H4 (cell line): ENCODE data around the gene RHOT1. TPM values are rescaled to one million over a fixed set of nuclear protein-coding genes. Genes with fewer than 3 reads are reported as not detected.
"Not testable (repeated sequence)": the region's sequence is repeated elsewhere in the genome, so short reads cannot be mapped to it uniquely, and the experiment has no call there.

ENCODE experiments used
- DNase-seq: peaks from one replicate; pipeline ENCODE4 v3.0.0-alpha.2; 2015; ENCODE audit warnings: low spot score
- total RNA-seq: library from RNA; depleted of rRNA; stranded (reverse); fragments of >200 nt; shearing (Covaris generic); gene quantifications from 2 replicates; pipeline ENCODE4 v1.2.3, GENCODE V29; 2014

Gene RHOT1
- total RNA-seq, 1 experiment from 2014 or later: 36.2 TPM

DNA sequence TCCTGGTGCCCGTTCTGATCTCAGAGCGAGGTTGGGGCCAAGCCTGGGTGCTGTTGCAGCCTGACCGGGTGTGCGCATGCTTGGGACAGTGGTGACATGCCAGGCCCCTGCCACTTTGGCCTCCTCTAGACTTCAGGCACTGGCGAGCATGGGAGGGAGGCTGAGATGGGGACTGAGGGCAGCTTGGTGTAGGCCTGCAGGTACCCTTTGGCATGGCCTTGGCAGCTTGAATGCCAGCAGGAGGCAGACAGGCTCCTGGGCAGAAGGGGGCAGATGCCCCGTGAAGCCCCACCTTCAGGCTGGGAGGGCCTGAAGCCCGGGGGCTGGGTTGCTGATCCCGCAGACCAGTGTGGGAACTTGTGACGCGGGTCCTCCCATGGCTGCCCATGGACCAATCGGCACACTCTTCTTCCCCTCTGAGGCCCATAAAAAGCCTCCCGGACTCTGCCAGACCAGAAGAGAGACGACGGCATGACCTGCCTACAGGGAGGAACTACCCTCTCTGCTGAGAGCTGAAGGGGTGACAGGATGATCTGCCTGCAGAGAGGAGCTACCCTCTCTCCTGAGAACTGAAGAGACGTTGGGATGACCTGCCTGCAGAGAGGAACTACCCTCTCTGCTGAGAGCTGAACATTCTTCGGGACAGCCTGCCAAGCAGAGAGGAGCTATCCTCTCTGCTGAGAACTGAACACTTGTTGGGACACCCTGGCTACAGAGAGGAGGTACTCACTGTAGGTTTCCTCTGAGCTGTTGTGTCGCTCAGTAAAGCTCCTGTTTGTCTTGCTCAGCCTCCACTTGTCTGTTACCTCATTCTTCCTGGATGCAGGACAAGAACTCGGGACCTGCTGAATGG is 17.5 kb downstream of the RHOT1 start:
- DNase-seq: no peak

DNA sequence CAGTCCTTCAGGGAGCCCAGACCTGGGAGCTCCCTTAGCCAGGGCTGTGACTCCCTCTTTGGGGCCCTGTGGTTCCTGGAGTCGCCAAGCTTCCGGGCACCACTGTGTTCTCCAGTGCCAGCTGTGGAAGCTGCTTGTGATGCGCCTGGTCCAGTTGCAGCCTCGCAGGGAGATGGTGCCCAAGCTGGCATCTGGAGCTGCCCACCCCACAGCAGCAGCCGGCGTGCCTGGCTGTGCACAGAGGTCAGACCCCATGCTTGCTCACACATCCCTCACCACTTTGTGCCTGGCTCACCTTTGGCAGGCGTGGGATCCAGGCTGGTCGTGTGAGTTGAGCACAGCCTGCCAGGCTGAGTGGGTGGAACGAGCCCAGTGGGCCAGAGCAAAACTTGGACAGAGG is 18.2 kb downstream of the RHOT1 start:
- DNase-seq: no peak

DNA sequence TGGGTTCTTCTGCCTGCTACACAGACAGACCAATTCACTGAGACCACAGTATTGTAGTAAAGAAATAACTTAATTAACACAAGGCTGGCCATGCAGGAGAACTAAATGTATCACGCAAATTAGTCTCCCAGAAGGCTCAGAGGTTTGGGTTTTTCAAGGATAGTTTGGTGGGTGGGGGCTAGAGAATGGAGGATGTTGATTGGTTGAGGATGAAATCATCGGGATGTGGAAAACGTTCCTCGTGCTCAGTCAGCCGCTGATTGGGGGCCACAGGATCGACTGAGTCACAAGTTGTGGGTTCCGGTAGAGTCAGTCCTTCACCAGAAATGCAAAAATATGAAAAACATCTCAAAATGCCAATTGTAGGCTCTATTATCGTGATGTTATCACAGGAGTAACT is 18.7 kb downstream of the RHOT1 start:
- no peak for DNase-seq

DNA sequence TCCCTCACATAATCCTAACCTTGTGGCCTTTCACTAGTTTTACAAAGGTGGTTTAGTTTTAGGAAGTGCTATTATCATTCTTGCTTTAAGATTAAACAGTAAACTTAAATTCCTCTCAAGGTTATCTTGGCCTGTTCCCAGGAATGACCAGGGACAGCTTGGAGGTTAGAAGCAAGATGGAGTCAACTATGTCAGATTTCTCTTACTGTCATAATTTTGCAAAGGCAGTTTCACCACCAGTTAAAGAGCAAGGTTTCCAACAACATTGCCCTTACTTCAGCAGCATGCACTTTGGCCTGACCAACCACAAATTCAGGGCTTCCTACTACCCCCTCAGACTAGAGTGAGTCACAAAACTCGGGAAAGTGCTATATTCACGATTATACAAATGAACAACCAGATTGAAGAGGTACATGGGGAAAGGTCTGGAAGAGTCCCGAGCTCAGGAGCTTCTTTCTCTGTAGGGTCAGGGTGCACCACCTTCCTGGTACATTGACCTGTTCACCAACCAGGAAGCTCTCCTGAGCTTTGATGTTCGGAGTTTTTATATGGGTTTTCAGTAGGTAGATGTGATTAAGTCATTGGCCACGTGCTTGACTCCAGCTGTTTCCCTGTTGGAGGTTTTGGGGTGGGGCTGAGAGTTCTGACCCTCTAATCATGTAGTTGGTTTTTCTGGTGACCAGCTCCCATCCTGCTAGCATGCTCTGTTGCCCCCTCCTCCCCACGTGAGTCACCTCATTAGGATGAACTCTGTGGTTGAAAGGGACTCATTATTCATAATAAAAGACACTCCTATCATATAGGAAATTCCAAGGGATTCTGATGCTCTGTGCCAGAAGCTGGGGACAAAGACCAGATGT is 19.4 kb downstream of the RHOT1 start:
- peak; percentile 58 for DNase-seq

GRCh38 chr17:32174889-32175288 is 32.6 kb downstream of the RHOT1 start:
- DNase-seq: no peak

DNA sequence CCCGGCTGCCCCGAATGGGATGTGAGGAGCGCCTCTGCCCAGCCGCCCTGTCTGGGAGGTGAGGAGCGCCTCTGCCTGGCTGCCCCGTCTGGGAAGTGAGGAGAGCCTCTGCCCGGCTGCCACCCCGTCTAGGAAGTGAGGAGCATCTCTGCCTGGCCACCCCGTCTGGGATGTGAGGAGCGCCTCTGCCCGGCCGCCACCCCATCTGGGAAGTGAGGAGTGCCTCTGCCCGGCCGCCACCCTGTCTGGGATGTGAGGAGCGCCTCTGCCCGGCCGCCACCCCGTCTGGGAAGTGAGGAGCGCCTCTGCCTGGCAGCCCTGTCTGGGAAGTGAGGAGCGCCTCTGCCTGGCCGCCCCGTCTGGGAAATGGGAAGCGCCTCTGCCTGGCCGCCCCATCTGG is 36.4 kb downstream of the RHOT1 start:
- DNase-seq: not testable (repeated sequence)

DNA sequence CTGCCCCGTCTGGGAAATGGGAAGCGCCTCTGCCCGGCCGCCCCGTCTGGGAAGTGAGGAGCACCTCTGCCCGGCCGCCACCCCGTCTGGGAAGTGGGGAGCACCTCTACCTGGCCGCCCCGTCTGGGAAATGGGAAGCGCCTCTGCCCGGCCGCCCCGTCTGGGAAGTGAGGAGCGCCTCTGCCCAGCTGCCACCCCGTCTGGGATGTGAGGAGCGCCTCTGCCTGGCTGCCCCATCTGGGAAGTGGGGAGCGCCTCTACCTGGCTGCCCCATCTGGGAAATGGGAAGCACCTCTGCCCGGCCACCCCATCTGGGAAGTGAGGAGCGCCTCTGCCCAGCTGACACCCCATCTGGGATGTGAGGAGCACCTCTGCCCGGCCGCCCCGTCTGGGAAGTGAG is 36.8 kb downstream of the RHOT1 start:
- not testable (repeated sequence) for DNase-seq

GRCh38 chr17:32179526-32179925 is 37.2 kb downstream of the RHOT1 start:
- DNase-seq: not testable (repeated sequence)

GRCh38 chr17:32180262-32180661 is 38.0 kb downstream of the RHOT1 start:
- not testable (repeated sequence) for DNase-seq

DNA sequence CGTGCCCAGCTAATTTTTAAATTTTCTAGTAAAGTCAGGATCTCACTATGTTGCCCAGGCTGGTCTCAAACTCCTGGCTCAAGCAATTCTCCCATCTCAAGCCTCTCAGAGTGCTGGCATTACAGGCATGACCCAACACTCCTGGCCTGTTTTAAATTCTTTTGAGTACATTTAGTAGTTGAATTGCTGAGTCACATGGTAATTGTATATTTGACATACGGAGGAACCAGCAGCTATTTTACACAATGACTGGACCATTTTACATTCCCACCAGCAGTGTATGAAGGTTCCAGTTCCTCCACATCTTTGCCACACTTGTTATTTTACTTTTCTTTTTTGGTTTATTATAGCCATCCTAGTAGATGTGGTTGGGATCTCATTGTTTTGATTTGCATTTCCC is 43.6 kb downstream of the RHOT1 start:
- DNase-seq: no peak

DNA sequence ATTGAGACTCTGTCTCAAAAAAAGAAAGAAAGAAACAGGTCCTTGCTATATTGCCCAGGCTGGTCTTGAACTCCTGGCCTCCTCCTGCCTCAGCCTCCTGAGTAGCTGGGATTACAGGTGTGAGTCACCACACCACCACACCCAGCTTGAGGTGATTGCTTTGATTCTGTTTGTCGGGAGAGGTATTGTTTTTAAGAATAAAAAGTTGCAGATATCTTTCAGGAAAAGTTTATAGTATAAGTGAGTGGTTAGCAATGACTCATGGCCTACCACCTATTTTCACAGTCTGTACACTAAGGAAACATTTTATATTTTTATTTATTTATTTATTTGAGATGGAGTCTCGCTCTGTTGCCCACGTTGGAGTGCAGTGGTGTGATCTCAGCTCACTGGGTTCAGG is 45.0 kb downstream of the RHOT1 start:
- no peak for DNase-seq

GRCh38 chr17:32189343-32189742 is 47.0 kb downstream of the RHOT1 start:
- DNase-seq: no peak

DNA sequence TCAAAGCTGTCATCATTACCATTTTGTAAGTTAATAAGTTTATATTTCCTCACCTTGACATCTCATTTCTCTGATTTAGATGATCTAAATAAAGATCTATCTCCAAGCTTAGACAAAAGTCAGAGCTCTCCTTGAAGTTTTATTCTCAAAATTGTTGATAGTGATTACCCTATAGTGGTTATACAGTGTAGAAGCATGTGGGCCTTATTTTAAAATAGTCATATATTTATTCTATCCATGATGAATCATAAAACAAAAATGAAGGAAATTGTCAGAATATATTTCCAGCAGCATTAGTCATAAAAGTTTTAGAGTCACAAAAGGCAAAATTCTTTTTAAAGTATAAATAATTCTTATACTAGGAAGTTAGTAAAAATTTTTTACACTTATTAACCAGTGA is 49.0 kb downstream of the RHOT1 start:
- DNase-seq: no peak

DNA sequence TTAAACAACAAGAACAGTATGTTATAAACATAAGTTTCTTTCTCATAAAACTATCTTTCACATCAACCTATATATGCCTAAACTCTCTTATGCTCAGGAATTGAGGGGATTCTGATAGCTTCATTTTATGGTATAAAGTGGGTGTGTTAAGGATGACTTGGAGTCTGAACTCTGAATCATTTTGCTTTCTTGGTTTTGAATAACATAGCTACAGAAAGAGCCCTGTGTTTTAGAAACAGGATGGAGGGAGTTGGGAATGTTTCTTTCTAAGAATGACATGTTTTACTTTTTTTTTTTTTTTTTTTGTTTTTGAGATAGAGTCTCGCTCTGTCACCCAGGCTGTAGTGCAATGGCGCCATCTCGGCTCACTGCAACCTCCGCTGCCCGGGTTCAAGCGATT is 50.1 kb downstream of the RHOT1 start:
- DNase-seq: no peak

DNA sequence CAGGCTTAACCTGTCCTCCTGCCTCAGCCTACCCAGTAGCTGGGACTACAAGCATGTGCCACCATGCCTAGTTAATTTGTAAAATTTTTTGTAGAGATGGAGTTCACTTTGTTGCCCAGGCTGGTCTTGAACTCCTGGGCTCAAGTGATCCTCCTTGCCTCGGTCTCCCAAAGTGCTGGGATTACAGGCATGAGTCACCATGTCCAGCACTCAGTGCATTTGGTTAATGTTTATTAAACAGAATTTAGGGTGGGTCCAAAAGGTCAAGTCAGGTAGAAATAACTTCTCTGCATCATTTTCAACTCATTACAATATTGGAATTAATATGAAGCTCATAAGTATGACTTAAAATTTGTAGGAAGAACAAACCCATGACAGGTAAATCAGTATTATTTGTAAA is 55.7 kb downstream of the RHOT1 start:
- no peak for DNase-seq

GRCh38 chr17:32206861-32207260 is 64.6 kb downstream of the RHOT1 start:
- DNase-seq: no peak

- no peak for DNase-seq
Observed at GRCh38 chr17:32208436-32208835, 66.1 kb downstream of the RHOT1 start.

DNA sequence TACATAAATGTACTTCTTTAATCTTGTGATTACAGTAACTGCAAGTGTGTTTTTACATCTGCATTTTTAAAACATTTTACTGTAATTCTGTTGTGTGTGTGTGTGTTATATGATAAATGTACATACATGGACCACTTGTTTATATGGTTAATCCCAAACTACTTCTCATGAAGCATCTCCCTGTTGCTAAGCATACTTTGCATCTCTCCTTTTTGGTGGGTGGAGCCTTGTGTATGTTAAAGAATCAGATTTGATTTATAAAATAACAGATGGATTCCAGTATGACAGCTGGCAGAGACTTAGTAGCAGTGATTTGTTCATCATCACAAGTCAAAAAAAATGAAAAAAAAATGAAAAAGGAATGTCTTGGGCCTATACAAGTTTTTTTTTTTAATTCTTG is 67.3 kb downstream of the RHOT1 start:
- no peak for DNase-seq

GRCh38 chr17:32211671-32212070 is 69.4 kb downstream of the RHOT1 start:
- DNase-seq: no peak

DNA sequence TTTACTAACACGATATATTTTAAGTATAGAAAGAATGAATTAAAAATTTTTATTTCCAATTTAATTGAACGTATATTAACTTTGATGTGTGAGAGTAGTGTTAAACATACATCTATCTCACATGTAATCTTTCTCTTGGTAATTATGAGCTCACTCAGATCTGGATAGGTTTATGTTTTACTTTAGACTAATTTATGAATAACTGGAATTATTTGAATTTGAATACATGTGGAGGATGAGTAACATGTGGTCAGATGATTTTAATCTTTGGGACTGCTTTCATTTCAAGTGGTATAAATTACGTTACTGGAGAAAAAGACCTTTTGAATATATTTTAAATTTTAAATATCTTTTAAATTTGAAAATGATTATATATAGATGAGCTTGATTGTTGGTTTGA is 73.4 kb downstream of the RHOT1 start:
- no peak for DNase-seq

DNA sequence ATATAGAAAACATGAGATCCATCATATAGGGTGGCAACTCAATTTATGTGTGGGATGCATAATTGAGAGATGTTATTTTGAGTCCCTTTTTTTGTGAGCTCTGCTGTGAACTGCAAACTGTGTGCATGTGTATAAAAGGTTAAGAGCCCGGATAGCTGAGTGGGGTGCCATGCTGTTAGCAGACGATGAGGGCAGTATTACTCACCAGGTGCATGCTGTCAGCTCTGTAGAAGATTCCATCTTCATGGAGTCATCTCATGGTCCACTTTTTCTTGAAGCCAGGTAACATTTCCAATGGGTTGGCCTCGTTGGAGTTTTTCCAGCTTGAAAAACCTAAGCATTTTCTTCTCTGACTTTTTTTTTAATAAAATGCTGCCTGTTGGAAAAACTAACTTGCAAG is 80.3 kb downstream of the RHOT1 start:
- DNase-seq: no peak

GRCh38 chr17:32223703-32224102 is 81.4 kb downstream of the RHOT1 start:
- no peak for DNase-seq

DNA sequence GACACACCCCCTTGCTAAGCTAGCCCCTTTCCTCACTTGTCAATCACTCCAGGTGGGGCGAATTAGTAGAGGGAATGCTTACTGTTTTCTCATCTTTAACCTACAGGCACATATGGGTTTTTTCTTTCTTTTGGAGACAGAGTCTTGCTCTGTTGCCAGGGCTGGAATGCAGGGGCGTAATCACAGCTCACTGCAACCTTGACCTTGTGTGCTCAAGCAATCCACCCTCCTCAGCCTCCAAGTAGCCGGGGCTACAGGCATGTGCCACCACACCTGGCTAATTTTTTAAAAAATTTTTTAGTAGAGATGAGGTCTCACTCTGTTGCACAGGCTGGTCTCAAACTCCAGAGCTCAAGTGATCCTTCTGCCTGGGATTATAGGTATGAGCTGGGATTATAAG is 84.6 kb downstream of the RHOT1 start:
- no peak for DNase-seq
